GM19043 (cell line): ENCODE data around the gene COL28A1.
"Not testable (repeated sequence)": the region's sequence is repeated elsewhere in the genome, so short reads cannot be mapped to it uniquely, and the experiment has no call there.

Source experiments
- ATAC-seq: cut with Tn5 transposase; IDR thresholded peaks from one replicate; pipeline ENCODE4 v1.9.1; 2021; ENCODE audit warnings: low read depth; ENCODE audit not compliant: unreplicated experiment

COL28A1 gene

GRCh38 chr7:7422641-7423040, 113.0 kb downstream of the COL28A1 start:
- no peak for ATAC-seq

GRCh38 chr7:7421826-7422225, 113.8 kb downstream of the COL28A1 start:
- no peak for ATAC-seq

GRCh38 chr7:7418997-7419396, 116.7 kb downstream of the COL28A1 start:
- ATAC-seq = no peak

GRCh38 chr7:7417851-7418250, 117.8 kb downstream of the COL28A1 start:
- ATAC-seq = no peak

- no peak for ATAC-seq
Observed at GRCh38 chr7:7417414-7417813, 118.3 kb downstream of the COL28A1 start.

- no peak for ATAC-seq
Observed at GRCh38 chr7:7416031-7416858, 119.4 kb downstream of the COL28A1 start.

GRCh38 chr7:7414791-7415603, 120.7 kb downstream of the COL28A1 start:
- no peak for ATAC-seq

- ATAC-seq = no peak
Observed at GRCh38 chr7:7408001-7408770, 127.5 kb downstream of the COL28A1 start.

- no peak for ATAC-seq
Observed at GRCh38 chr7:7405461-7405860, 130.2 kb downstream of the COL28A1 start.

GRCh38 chr7:7399707-7400106, 136.0 kb downstream of the COL28A1 start:
- ATAC-seq = no peak

- no peak for ATAC-seq
Observed at GRCh38 chr7:7395785-7396184, 139.9 kb downstream of the COL28A1 start.

- ATAC-seq = not testable (repeated sequence)
Observed at GRCh38 chr7:7388164-7388563, 147.5 kb downstream of the COL28A1 start.

- ATAC-seq = no peak
Observed at GRCh38 chr7:7385421-7385820, 150.3 kb downstream of the COL28A1 start.

GRCh38 chr7:7384228-7384627, 151.4 kb downstream of the COL28A1 start:
- no peak for ATAC-seq

- no peak for ATAC-seq
Observed at GRCh38 chr7:7375538-7375937, 160.1 kb downstream of the COL28A1 start.

- ATAC-seq = no peak
Observed at GRCh38 chr7:7370076-7370475, 165.6 kb downstream of the COL28A1 start.

- no peak for ATAC-seq
Observed at GRCh38 chr7:7369134-7369533, 166.5 kb downstream of the COL28A1 start.

GRCh38 chr7:7354674-7355073, 181.0 kb downstream of the COL28A1 start:
- ATAC-seq = no peak

- ATAC-seq = no peak
Observed at GRCh38 chr7:7352845-7353244, 182.8 kb downstream of the COL28A1 start.

GRCh38 chr7:7351832-7352231, 183.8 kb downstream of the COL28A1 start:
- ATAC-seq = no peak

GRCh38 chr7:7351156-7351555, 184.5 kb downstream of the COL28A1 start:
- ATAC-seq = no peak
